NCI-H2081 (cell line): ENCODE data around the gene VSX1.

Source experiments
- DNase-seq, 2 experiments: peaks; one replicate each; lab custom pipeline; 2025; lab: John Stamatoyannopoulos, UW

The VSX1 gene

GRCh38 chr20:25053255-25054031 is 28.5 kb downstream of the VSX1 start:
- DNase-seq = no peak

GRCh38 chr20:25052255-25053194 is 29.4 kb downstream of the VSX1 start:
- DNase-seq = no peak

- DNase-seq = no peak
Measured at GRCh38 chr20:25051386-25052155, 30.4 kb downstream of the VSX1 start.

GRCh38 chr20:25050501-25051350 is 31.2 kb downstream of the VSX1 start:
- DNase-seq = no peak

GRCh38 chr20:25050082-25050481 is 31.9 kb downstream of the VSX1 start:
- DNase-seq = no peak

- no peak for DNase-seq
Measured at GRCh38 chr20:25049261-25050060, 32.5 kb downstream of the VSX1 start.

GRCh38 chr20:25048519-25048952 is 33.4 kb downstream of the VSX1 start:
- no peak for DNase-seq

GRCh38 chr20:25047766-25048165 is 34.2 kb downstream of the VSX1 start:
- no peak for DNase-seq

- no peak for DNase-seq
Measured at GRCh38 chr20:25046736-25047666, 34.9 kb downstream of the VSX1 start.

- no peak for DNase-seq
Measured at GRCh38 chr20:25046181-25046641, 35.7 kb downstream of the VSX1 start.

GRCh38 chr20:25045343-25045712 is 36.6 kb downstream of the VSX1 start:
- DNase-seq = no peak

- no peak for DNase-seq
Measured at GRCh38 chr20:25044660-25045342, 37.1 kb downstream of the VSX1 start.

GRCh38 chr20:25044261-25044560 is 37.7 kb downstream of the VSX1 start:
- DNase-seq = no peak

- DNase-seq = no peak
Measured at GRCh38 chr20:25043499-25044260, 38.3 kb downstream of the VSX1 start.

GRCh38 chr20:25042531-25043498 is 39.1 kb downstream of the VSX1 start:
- DNase-seq = no peak

- no peak for DNase-seq
Measured at GRCh38 chr20:25041813-25042530, 40.0 kb downstream of the VSX1 start.
